ENCODE measurements around the gene LST1. TPM values are rescaled to one million over a fixed set of nuclear protein-coding genes. Genes with fewer than 3 reads are reported as not detected.

Gene LST1
- total and polyA plus RNA-seq, 2 of the 4 experiments (the other 2 are of a cell fraction), result not detected

- dilution Hi-C loops (cut with HindIII; ENCODE audit: low sequenced_read_pairs, unreplicated experiment) (no loop called here), intact Hi-C loops (cut with micrococcal nuclease) (no loop called here), in situ Hi-C loops (cut with MboI; ENCODE audit: low sequenced_read_pairs) (no loop called here)
- H2BK5ac ChIP-seq (ENCODE audit: low read depth, low read length, poor library complexity, severe bottlenecking), result no peak overlapping the region
- H2AFZ ChIP-seq (replicated peaks; ENCODE audit: low read length, poor library complexity), result no peak overlapping the region
- 100% methylated on average over 1 of the region's 8 CpGs; no CpG with 5 or more reads in 1 of the 2 experiments for WGBS, 2 experiments (ENCODE audit: extremely low coverage in 2 of 2, insufficient read length in 1 of 2)
- no peak overlapping the region for H2AK9ac ChIP-seq (replicated peaks; ENCODE audit: low read depth, low read length, poor library complexity)
- no peak overlapping the region for H3K56ac ChIP-seq (ENCODE audit: extremely low read depth, insufficient read depth, low read length)
- ATAC-seq (ENCODE audit: low read depth) (no peak), DNase-seq (no peak)
- H3K79me1 ChIP-seq (ENCODE audit: low read depth in 1 of 2, low read length in 2 of 2), result no peaks in the 10 kb centered on the region
- no peak overlapping the region for H2AK5ac ChIP-seq (ENCODE audit: low read depth, low read length)
- peaks cover 7% of the 10 kb centered on the region for H3K27me3 ChIP-seq (ENCODE audit: control insufficient read depth, insufficient read depth, low read length)
- no peak overlapping the region for H4K5ac ChIP-seq (ENCODE audit: low read depth, low read length)
- H3K4me2 ChIP-seq (ENCODE audit: low read depth, low read length), result no peak overlapping the region
- TF ChIP-seq ELK1 (IDR thresholded peaks at IDR 0.05; ENCODE audit: borderline replicate concordance, low read depth, low read length) (no peak), CEBPB (IDR thresholded peaks at IDR 0.05; ENCODE audit: low read depth, low read length) (no peak), RCOR1 (IDR thresholded peaks at IDR 0.05; ENCODE audit: insufficient replicate concordance, low read length) (no peak), SMC3 (IDR thresholded peaks at IDR 0.05; ENCODE audit: low read depth, low read length) (no peak), NFE2L2 (IDR thresholded peaks at IDR 0.05; ENCODE audit: low read depth, low read length) (no peak), POLR2A (IDR thresholded peaks at IDR 0.05; ENCODE audit: low read depth, low read length) (no peak), RAD21 (IDR thresholded peaks at IDR 0.05; ENCODE audit: low read length) (no peak), BHLHE40 (IDR thresholded peaks at IDR 0.05; ENCODE audit: low read depth, low read length) (no peak), USF2 (IDR thresholded peaks at IDR 0.05; ENCODE audit: low read depth, low read length) (no peak), CHD1 (IDR thresholded peaks at IDR 0.05; ENCODE audit: low read depth, low read length) (no peak), MXI1 (IDR thresholded peaks at IDR 0.05; ENCODE audit: borderline replicate concordance, low read depth, low read length) (no peak), RFX5 (IDR thresholded peaks at IDR 0.05; ENCODE audit: low read depth, low read length) (no peak), CTCF (conservative IDR thresholded peaks at IDR 0.05; ENCODE audit: low read depth, low read length) (no peak)
- H3K9ac ChIP-seq (ENCODE audit: low read depth, low read length), result no peak overlapping the region
- no peaks in the 10 kb centered on the region for H3K4me1 ChIP-seq (ENCODE audit: control insufficient read depth, insufficient read depth, low read length)
- BruUV-seq (replicated peaks), result no TSS peak
- H4K91ac ChIP-seq (ENCODE audit: insufficient read depth, low read depth, low read length), result no peak overlapping the region
- no peak overlapping the region for H3K23ac ChIP-seq (ENCODE audit: low read depth, low read length)
- H3K4ac ChIP-seq (ENCODE audit: low read depth, low read length), result no peak overlapping the region
- H3K9me3 ChIP-seq (ENCODE audit: control insufficient read depth, insufficient read depth, low read length), result no peaks in the 10 kb centered on the region
- CTCF ChIA-PET, result interaction anchor here (0.6 to 0.8 kb wide), 2 partner anchors 37 to 63 kb away, joined by 3 to 4 read pairs; partner anchors contain the start of gene ATP6V1G2
- no peak overlapping the region for H4K8ac ChIP-seq (ENCODE audit: low read depth in 2 of 2, low read length in 2 of 2)
- H2BK15ac ChIP-seq (ENCODE audit: low read depth, low read length), result no peak overlapping the region
- H3K27ac ChIP-seq (ENCODE audit: insufficient read depth, low read length), result no peak overlapping the region
- H3K18ac ChIP-seq (ENCODE audit: low read depth, low read length), result no peak overlapping the region
- H4K20me1 ChIP-seq (ENCODE audit: insufficient read depth, low read length), result no peaks in the 10 kb centered on the region
- H3K9me1 ChIP-seq (ENCODE audit: insufficient read depth, low read length), result 0 out of 2 replicates have a peak, but pooled peaks cover 3% of the 10 kb centered on the region
- no peak overlapping the region for H3K4me3 ChIP-seq (ENCODE audit: insufficient read depth, low read depth, low read length)
- H2BK120ac ChIP-seq (ENCODE audit: low read depth, low read length), result no peak overlapping the region
- H3K36me3 ChIP-seq (ENCODE audit: control insufficient read depth, insufficient read depth, low read length), result no peaks in the 10 kb centered on the region
- no peak overlapping the region for H2BK20ac ChIP-seq (ENCODE audit: low read depth, low read length)
- H3K14ac ChIP-seq (replicated peaks; ENCODE audit: low read depth, low read length), result no peak overlapping the region
- POLR2A ChIA-PET (ENCODE audit: unreplicated experiment), result no interaction called here
These were observed 23.7 kb downstream of the LST1 start for GRCh38 chr6:31609519-31610406.
